GM19023 (cell line): ENCODE data around the gene NXPH2.

ENCODE experiments used
- ATAC-seq: cut with Tn5 transposase; IDR thresholded peaks from one replicate; pipeline ENCODE4 v1.9.1; 2021; ENCODE audit warnings: mild to moderate bottlenecking, moderate library complexity; ENCODE audit not compliant: unreplicated experiment

Gene NXPH2

GRCh38 chr2:138779781-138780445, at the start of gene NXPH2:
Gene NXPH2 (minus strand): TSS chr2:138780390. CDS start chr2:138780241, 149 bp downstream.
- ATAC-seq: no peak

GRCh38 chr2:138829326-138829919, 49.2 kb upstream of the NXPH2 start:
- ATAC-seq: peak; percentile 79

DNA sequence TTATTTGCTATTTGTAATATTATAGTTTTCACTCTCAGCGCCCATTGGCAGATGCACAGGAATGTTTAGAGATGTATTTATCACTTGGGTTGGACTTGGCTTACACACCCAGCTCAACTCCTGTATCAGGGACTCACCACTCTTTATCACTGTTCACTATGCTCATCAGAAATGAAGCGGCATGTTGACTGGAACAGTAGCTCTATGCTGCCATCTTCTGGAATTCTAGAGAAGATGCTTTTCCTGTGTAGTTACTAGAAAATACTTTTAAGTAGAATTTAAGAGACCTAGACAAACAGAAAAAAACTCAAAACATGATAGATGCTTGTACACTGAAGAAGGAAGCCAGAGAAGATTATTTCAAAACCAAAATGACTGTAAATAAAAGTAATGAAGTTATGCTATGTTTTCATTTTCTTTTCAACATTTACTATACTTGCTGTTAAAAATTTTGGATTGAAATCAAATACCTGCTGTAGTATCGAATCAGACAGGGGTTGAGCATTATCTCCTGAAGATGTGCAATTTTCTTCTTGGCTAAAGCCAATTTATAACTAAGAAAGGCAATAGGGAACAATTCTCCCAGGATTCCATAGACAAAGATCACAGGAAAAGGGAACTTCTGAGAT, 47.4 kb upstream of the NXPH2 start:
- ATAC-seq: peak; percentile 71

GRCh38 chr2:138823666-138824065, 43.5 kb upstream of the NXPH2 start:
- no peak for ATAC-seq

- no peak for ATAC-seq
Measured at GRCh38 chr2:138819964-138820363, 39.8 kb upstream of the NXPH2 start.

- ATAC-seq: no peak
Measured at GRCh38 chr2:138818556-138818955, 38.4 kb upstream of the NXPH2 start.

DNA sequence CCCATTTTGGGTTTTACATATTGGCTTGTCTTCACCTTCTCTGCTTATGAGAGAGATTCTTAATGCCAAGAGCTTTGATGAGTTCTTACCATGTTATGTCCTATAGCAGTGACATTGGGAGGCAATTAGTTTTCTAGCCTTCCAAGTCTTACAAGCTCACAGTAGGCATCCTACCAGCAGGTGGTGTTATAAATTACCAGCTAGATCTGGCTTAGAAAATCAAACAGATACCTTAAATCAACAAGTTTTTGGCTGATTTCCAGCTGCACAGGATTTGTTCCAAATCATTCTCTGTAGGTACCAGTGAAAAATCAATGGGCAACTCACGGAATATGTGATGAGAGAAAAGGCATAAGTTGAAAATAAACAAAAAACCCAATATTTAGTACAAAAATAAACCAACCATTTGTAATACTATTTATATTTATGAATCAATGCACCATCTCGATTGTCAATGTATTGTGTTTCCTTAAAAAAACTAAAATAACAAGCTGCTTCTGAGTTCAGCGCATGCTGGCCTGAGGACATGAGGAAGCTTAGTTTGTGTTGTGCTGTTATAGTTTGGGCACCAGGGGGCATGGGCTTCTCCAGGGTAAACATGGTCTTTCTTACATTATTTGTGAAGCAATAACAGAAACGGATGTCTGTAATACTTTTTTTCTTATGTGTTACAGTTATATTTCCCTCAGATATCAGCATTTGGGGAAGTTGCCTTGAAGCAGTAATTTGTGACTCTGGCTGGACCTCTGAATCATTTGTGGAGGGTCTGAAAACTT, 34.1 kb upstream of the NXPH2 start:
- peak; percentile 55 for ATAC-seq

- ATAC-seq: no peak
Measured at GRCh38 chr2:138811431-138811830, 31.2 kb upstream of the NXPH2 start.

DNA sequence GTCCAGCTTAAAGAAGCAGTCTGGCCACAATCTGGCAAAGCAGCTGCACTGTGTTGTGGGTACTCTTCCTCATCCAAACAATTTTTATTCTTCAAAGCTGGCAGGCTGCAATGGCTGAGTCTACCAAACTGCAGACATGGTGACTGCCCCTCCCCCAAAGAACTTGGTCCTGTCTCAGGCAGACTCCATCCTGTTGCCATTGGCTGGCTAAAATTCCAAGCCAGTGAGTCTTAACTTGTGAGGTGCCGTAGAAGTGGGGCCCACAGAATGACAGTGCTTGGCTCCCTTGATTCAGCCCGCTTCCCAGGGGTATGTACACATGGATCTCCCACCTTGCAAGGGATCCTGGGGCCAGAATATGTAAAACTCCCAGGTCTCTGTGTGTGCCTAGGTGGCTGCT, 14.5 kb upstream of the NXPH2 start:
- no peak for ATAC-seq

GRCh38 chr2:138787053-138787666, 7.0 kb upstream of the NXPH2 start:
- ATAC-seq: no peak

- ATAC-seq: no peak
Measured at GRCh38 chr2:138782383-138782782, 2.2 kb upstream of the NXPH2 start.

DNA sequence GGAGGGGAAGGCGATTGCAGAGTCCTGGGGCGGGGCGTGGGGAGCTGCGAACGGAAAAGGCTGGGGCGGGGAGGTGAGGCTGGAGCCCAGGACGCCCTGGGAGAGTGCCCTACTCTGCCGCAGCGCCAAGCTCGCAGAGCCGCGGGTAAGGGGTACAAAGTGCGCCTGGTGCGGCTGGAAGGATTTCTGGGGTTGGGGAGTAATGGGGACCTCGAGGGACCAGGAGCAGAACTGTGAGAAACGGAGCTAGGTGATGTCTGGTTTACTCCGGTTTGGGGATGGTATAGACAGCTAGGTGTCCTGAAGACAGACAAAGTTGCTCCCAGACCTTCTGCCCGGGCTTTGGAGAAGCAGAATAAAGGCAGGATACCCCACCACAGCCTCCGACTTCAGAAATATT, 718 bp upstream of the NXPH2 start:
- no peak for ATAC-seq

- no peak for ATAC-seq
Measured at GRCh38 chr2:138780446-138780880, 273 bp upstream of the NXPH2 start.

GRCh38 chr2:138779406-138779780, 797 bp downstream of the NXPH2 start:
- ATAC-seq: no peak

DNA sequence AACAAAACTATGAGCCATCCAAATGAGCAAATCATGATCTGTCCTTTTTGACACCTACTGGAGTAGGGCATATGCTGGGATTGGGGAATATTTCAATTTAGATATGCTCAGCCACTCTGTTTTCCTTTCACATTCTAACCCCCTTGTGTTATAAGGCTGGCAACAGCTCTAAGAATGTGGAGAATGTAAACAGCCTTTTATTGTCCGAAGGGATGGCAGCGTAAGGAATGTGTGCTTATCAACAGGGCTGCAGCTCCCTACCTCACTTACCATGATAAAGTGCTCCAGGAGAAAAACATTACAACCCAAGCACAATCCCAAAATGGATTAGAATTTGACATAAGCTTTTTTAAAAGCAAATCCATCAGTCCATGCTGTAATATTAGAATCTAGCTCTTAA, 2.2 kb downstream of the NXPH2 start:
- no peak for ATAC-seq

GRCh38 chr2:138775736-138776135, 4.5 kb downstream of the NXPH2 start:
- ATAC-seq: no peak

DNA sequence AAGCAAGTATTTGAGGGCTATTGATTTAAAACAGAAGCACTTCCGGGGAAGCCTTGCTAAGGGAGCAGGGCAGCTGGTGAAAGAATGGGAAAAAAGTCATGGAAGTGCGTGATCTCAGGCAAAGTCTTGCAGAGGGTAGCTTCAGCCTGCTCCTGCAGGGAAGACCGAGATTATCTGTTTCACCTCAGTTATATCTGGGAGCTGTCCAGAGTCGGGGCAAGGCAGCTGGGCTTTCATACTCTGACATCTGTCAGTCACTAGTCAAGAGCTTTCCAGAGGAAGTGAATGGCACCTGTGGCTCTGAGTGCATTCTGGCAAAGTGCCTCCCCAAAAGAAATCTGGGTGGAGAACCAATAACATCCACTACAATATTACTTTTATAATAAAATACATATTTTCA, 8.7 kb downstream of the NXPH2 start:
- ATAC-seq: no peak

- ATAC-seq: no peak
Measured at GRCh38 chr2:138767101-138767500, 13.1 kb downstream of the NXPH2 start.

- no peak for ATAC-seq
Measured at GRCh38 chr2:138766464-138766863, 13.7 kb downstream of the NXPH2 start.

DNA sequence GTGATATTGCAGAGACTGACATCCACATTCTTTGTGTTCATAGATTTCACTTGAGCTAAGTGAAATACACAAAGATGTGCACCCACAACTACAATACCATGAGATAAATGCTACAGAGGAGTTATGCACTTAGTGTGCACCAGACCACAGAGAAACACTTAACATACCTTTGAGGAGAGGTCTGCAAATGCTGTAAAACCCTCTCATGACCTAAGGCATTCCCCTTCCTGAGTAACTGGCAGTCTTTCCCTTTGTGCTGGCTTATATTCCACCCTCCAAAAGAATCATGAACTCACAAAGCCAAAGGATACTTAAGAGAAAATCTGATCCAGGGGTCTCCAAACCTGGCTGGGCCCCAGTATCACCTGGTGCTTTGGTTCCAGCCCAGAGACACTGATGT, 16.2 kb downstream of the NXPH2 start:
- ATAC-seq: no peak

DNA sequence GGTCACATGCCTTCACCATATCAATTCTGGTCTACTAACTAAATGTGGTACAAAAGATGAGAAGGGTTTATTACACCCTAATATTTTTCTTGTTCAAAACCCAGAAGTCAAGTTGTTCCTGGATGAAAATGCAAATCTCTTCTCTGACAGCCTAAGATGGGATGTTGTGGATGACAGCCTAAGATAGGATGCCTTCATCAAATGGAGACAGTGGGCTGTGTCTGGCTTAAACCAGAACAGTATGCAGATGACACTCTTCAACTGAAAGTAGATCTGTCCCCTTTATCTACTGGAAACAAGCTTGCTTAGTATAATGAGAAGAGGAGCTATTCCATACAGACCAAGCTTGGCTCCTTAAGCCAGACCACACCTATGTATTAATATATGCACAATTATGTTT, 17.7 kb downstream of the NXPH2 start:
- ATAC-seq: no peak
